ENCODE measurements around the gene CCDC47. TPM values are rescaled to one million over a fixed set of nuclear protein-coding genes. Genes with fewer than 3 reads are reported as not detected.

Gene CCDC47
- total RNA-seq, 1 donor from 2014 or later, result 71.8 TPM

DNA sequence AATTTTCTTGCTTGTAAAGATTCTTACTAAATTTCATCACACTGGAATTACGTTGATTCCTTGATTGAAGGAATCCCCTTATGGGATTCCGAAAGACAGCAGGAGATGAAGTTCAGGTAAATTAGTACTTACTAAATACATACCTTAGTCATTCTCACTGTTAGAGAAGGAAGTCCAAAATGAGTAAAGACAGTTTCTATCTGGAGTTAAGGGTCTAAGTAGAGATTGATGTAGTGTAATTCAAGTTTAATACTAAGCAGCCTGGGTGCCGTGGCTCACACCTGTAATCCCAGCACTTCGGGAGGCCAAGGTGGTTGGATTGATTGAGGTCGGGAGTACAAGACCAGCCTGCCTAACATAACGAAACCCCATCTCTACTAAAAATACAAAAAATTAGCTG is 10.1 kb upstream of the CCDC47 start:
- H3K4me3 Mint-ChIP-seq, result no peak overlapping the region
- no peaks in the 10 kb centered on the region for H3K9me3 Mint-ChIP-seq
- no peaks in the 10 kb centered on the region for H3K27me3 Mint-ChIP-seq
- peaks cover 5% of the 10 kb centered on the region for H3K4me1 Mint-ChIP-seq (ENCODE audit: unreplicated experiment)
- peaks cover 16% of the 10 kb centered on the region for H3K36me3 Mint-ChIP-seq
- DNase-seq (ENCODE audit: extremely low spot score, unreplicated experiment), result no peak
- TF ChIP-seq, protein P1, sequence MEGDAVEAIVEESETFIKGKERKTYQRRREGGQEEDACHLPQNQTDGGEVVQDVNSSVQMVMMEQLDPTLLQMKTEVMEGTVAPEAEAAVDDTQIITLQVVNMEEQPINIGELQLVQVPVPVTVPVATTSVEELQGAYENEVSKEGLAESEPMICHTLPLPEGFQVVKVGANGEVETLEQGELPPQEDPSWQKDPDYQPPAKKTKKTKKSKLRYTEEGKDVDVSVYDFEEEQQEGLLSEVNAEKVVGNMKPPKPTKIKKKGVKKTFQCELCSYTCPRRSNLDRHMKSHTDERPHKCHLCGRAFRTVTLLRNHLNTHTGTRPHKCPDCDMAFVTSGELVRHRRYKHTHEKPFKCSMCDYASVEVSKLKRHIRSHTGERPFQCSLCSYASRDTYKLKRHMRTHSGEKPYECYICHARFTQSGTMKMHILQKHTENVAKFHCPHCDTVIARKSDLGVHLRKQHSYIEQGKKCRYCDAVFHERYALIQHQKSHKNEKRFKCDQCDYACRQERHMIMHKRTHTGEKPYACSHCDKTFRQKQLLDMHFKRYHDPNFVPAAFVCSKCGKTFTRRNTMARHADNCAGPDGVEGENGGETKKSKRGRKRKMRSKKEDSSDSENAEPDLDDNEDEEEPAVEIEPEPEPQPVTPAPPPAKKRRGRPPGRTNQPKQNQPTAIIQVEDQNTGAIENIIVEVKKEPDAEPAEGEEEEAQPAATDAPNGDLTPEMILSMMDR (conservative IDR thresholded peaks at IDR 0.05), result no peak
- peak overlapping the region; percentile 52 for H3K27ac Mint-ChIP-seq

DNA sequence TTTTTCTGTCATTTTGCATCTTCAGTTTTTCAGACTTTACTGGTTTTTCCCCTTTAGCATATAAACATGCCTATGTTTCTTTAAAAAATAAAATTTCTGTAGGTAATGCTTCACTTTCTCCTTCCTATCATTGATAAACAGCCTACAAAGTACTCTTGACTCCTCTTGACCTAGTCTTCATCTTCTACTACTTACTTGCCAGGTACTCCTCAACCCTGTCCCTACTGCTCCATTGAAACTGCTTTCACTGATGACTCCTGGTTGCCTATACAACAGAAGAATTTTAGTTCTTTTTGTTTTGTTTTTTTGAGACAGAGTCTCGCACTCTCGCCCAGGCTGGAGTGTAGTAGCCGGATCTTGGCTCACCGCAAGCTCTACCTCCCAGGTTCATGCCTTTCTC is 7.5 kb upstream of the CCDC47 start:
- TF ChIP-seq, protein P1 (conservative IDR thresholded peaks at IDR 0.05), result no peak
- H3K9me3 Mint-ChIP-seq, result no peaks in the 10 kb centered on the region
- H3K36me3 Mint-ChIP-seq, result peaks cover 27% of the 10 kb centered on the region
- peaks cover 17% of the 10 kb centered on the region for H3K4me1 Mint-ChIP-seq (ENCODE audit: unreplicated experiment)
- DNase-seq (ENCODE audit: extremely low spot score, unreplicated experiment), result no peak
- H3K27me3 Mint-ChIP-seq, result no peaks in the 10 kb centered on the region
- H3K27ac Mint-ChIP-seq, result no peak overlapping the region
- no peak overlapping the region for H3K4me3 Mint-ChIP-seq

DNA sequence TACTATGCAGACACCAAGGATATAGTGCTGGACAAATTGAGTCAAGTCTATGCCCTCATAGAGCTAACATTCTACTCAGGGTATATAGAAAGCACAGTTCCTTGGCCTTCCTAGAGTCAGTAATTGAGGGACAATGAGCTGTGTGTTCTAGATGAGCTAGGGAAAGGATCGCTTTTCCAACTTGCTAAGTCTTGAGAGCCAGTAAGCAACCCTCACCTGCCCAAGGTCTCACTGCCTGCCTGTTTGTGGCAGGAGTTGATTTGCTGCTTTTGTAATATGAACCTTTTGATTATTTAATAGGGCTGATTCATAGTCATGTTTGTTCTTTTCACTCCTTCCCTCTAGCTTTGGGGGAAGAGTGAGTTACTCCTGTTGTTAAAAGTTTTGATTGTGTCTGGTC is 7.1 kb upstream of the CCDC47 start:
- no peaks in the 10 kb centered on the region for H3K9me3 Mint-ChIP-seq
- TF ChIP-seq, protein P1 (conservative IDR thresholded peaks at IDR 0.05), result no peak
- peaks cover 20% of the 10 kb centered on the region for H3K4me1 Mint-ChIP-seq (ENCODE audit: unreplicated experiment)
- no peak for DNase-seq (ENCODE audit: extremely low spot score, unreplicated experiment)
- H3K4me3 Mint-ChIP-seq, result peak overlapping the region; percentile 1
- no peaks in the 10 kb centered on the region for H3K27me3 Mint-ChIP-seq
- H3K27ac Mint-ChIP-seq, result peak overlapping the region; percentile 43
- H3K36me3 Mint-ChIP-seq, result peaks cover 29% of the 10 kb centered on the region

DNA sequence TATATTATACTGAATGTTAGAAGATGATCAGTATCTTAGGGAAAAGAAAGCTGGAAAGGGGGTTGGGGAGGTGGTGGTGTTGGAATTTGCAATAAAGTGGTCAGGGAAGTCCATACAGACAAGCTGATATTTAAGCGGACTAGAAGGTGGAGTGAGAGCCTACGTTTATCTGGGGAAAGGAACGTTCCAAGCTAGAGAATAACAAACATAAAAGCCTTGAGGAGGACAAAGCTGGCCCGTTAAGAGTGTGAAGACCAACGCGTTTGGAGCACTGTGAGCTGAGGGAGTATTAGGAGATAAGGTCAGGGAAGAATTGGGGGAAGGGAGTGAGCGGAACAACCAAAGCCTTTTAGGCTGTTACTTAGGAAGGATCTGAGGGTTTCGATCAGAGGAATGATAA is 2.0 kb upstream of the CCDC47 start:
- peaks cover 3% of the 10 kb centered on the region for H3K27me3 Mint-ChIP-seq
- DNase-seq (ENCODE audit: extremely low spot score, unreplicated experiment), result no peak
- H3K4me1 Mint-ChIP-seq (ENCODE audit: unreplicated experiment), result peaks cover 35% of the 10 kb centered on the region
- peak overlapping the region; percentile 100 for H3K27ac Mint-ChIP-seq
- H3K36me3 Mint-ChIP-seq, result peaks cover 32% of the 10 kb centered on the region
- H3K9me3 Mint-ChIP-seq, result no peaks in the 10 kb centered on the region
- H3K4me3 Mint-ChIP-seq, result peak overlapping the region; percentile 100
- TF ChIP-seq, protein P1 (conservative IDR thresholded peaks at IDR 0.05), result no peak

DNA sequence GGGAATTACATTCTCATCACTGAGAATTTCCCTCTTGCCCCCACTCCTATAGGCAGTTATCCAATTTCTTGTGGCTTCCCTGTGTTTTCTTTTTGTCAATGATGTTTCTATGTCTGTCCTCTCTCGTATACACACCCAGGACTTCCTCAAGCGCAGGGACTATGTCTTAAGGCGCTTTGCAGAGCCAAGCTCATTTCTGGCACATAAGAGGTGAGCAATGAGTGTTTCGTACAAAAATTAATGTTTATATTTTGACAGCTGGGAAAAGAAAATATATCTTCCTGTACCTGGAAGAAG is 1.5 kb upstream of the CCDC47 start:
- TF ChIP-seq, protein P1 (conservative IDR thresholded peaks at IDR 0.05), result no peak
- peaks cover 3% of the 10 kb centered on the region for H3K27me3 Mint-ChIP-seq
- DNase-seq (ENCODE audit: extremely low spot score, unreplicated experiment), result no peak
- H3K27ac Mint-ChIP-seq, result peak overlapping the region; percentile 100
- peaks cover 31% of the 10 kb centered on the region for H3K36me3 Mint-ChIP-seq
- H3K4me3 Mint-ChIP-seq, result peak overlapping the region; percentile 100
- H3K9me3 Mint-ChIP-seq, result no peaks in the 10 kb centered on the region
- H3K4me1 Mint-ChIP-seq (ENCODE audit: unreplicated experiment), result peaks cover 31% of the 10 kb centered on the region
